ENCODE measurements around the gene NUP210. TPM values are rescaled to one million over a fixed set of nuclear protein-coding genes. Genes with fewer than 3 reads are reported as not detected.

Gene NUP210
- total and polyA plus RNA-seq, 2 experiments from 2014 or later, result 23.7 to 41.9 TPM

GRCh38 chr3:13339833-13340232, 80.3 kb downstream of the NUP210 start:
- no peak overlapping the region for H3K4me3 ChIP-seq
- H3K27me3 ChIP-seq, result no peaks in the 10 kb centered on the region
- no peak overlapping the region for H3K27ac ChIP-seq
- no peak for TF ChIP-seq CTCF (IDR thresholded peaks at IDR 0.05; ENCODE audit: low read depth, low read length)
- no peaks in the 10 kb centered on the region for H3K9me3 ChIP-seq (ENCODE audit: low read depth)
- H3K4me1 ChIP-seq (ENCODE audit: low read depth), result peaks cover 2% of the 10 kb centered on the region
- no peaks in the 10 kb centered on the region for H3K36me3 ChIP-seq
- DNase-seq (ENCODE audit: low read depth in 1 of 2, low spot score in 1 of 2), result no peak

- no peak overlapping the region for H3K4me3 ChIP-seq
- H3K27me3 ChIP-seq, result no peaks in the 10 kb centered on the region
- peaks cover 3% of the 10 kb centered on the region for H3K4me1 ChIP-seq (ENCODE audit: low read depth)
- no peak for DNase-seq (ENCODE audit: low read depth in 1 of 2, low spot score in 1 of 2)
- no peaks in the 10 kb centered on the region for H3K36me3 ChIP-seq
- H3K27ac ChIP-seq, result no peak overlapping the region
- no peak for TF ChIP-seq CTCF (IDR thresholded peaks at IDR 0.05; ENCODE audit: low read depth, low read length)
- no peaks in the 10 kb centered on the region for H3K9me3 ChIP-seq (ENCODE audit: low read depth)
Observed at GRCh38 chr3:13338996-13339395, 81.1 kb downstream of the NUP210 start.

- Histone ChIP-seq H3K9me3 (ENCODE audit: low read depth) (no peaks in the 10 kb centered on the region), H3K4me1 (ENCODE audit: low read depth) (peaks cover 3% of the 10 kb centered on the region), H3K27ac (no peak overlapping the region), H3K4me3 (no peak overlapping the region), H3K36me3 (no peaks in the 10 kb centered on the region), H3K27me3 (no peaks in the 10 kb centered on the region)
- DNase-seq (ENCODE audit: low read depth in 1 of 2, low spot score in 1 of 2), result no peak
- no peak for TF ChIP-seq CTCF (IDR thresholded peaks at IDR 0.05; ENCODE audit: low read depth, low read length)
Observed at GRCh38 chr3:13338231-13338630, 81.9 kb downstream of the NUP210 start.

GRCh38 chr3:13336592-13336991, 83.5 kb downstream of the NUP210 start:
- H3K4me1 ChIP-seq (ENCODE audit: low read depth), result peaks cover 3% of the 10 kb centered on the region

GRCh38 chr3:13335503-13335902, 84.6 kb downstream of the NUP210 start:
- H3K4me1 ChIP-seq (ENCODE audit: low read depth), result peaks cover 3% of the 10 kb centered on the region
- no peak overlapping the region for H3K4me3 ChIP-seq
- H3K9me3 ChIP-seq (ENCODE audit: low read depth), result no peaks in the 10 kb centered on the region
- no peak for DNase-seq (ENCODE audit: low read depth in 1 of 2, low spot score in 1 of 2)
- TF ChIP-seq CTCF (IDR thresholded peaks at IDR 0.05; ENCODE audit: low read depth, low read length), result no peak
- no peaks in the 10 kb centered on the region for H3K27me3 ChIP-seq
- no peaks in the 10 kb centered on the region for H3K36me3 ChIP-seq
- no peak overlapping the region for H3K27ac ChIP-seq

More at GRCh38 chr3:13336592-13336991, 83.5 kb downstream of the NUP210 start:
- Histone ChIP-seq H3K36me3 (no peaks in the 10 kb centered on the region), H3K9me3 (ENCODE audit: low read depth) (no peaks in the 10 kb centered on the region), H3K27me3 (no peaks in the 10 kb centered on the region), H3K4me3 (no peak overlapping the region), H3K27ac (no peak overlapping the region)
- no peak for TF ChIP-seq CTCF (IDR thresholded peaks at IDR 0.05; ENCODE audit: low read depth, low read length)
- DNase-seq (ENCODE audit: low read depth in 1 of 2, low spot score in 1 of 2), result no peak

- H3K27ac ChIP-seq, result no peak overlapping the region
- peaks cover under 1% of the 10 kb centered on the region for H3K36me3 ChIP-seq
- TF ChIP-seq CTCF (IDR thresholded peaks at IDR 0.05; ENCODE audit: low read depth, low read length), result no peak
- H3K27me3 ChIP-seq, result no peaks in the 10 kb centered on the region
- H3K4me1 ChIP-seq (ENCODE audit: low read depth), result peaks cover 3% of the 10 kb centered on the region
- H3K4me3 ChIP-seq, result no peak overlapping the region
- no peak for DNase-seq (ENCODE audit: low read depth in 1 of 2, low spot score in 1 of 2)
- H3K9me3 ChIP-seq (ENCODE audit: low read depth), result no peaks in the 10 kb centered on the region
Observed at GRCh38 chr3:13335059-13335458, 85.1 kb downstream of the NUP210 start.

All from cardiac muscle cell (in vitro differentiated cells and primary cell).